AG09309 (cell line): ENCODE data around the gene FCER1G.

Experiments used
- DNase-seq: peaks from one replicate; pipeline ENCODE4 v3.0.0-alpha.2; 2010; ENCODE audit warnings: low read depth
- H3K4me3 ChIP-seq: 2 replicates; pipeline ENCODE4 v1.5.1; 2011; ENCODE audit warnings: mild to moderate bottlenecking, low read depth, low read length, moderate library complexity; ENCODE audit not compliant: control insufficient read depth
- CTCF ChIP-seq: IDR thresholded peaks from 2 replicates; pipeline ENCODE4 v1.5.1; 2011; ENCODE audit warnings: mild to moderate bottlenecking, low read depth, low read length, inconsistent platforms; ENCODE audit not compliant: insufficient read depth, control insufficient read depth; ENCODE audit errors: missing control alignments

The FCER1G gene

GRCh38 chr1:161215076-161215475 is at the start of gene FCER1G:
TSS of gene FCER1G (plus strand) at chr1:161215295. CDS start at chr1:161215322, 27 bp downstream.
- no peak within 1 kb of the TSS for H3K4me3 ChIP-seq
- no peak for DNase-seq
- no peak for TF ChIP-seq CTCF

GRCh38 chr1:161165742-161166668 is 49.1 kb upstream of the FCER1G start, which contains the start of gene PPOX:
TSS of gene PPOX (plus strand) at chr1:161166426. CDS start at chr1:161166848, 422 bp downstream.
- peak; percentile 94 for DNase-seq
- peak; percentile 59 for TF ChIP-seq CTCF
- H3K4me3 ChIP-seq = peak within 1 kb of the TSS; percentile 81

- no peak for TF ChIP-seq CTCF
- H3K4me3 ChIP-seq = peak overlapping the region; percentile 81
- DNase-seq = no peak
Observed at GRCh38 chr1:161166669-161167548, 48.2 kb upstream of the FCER1G start.

GRCh38 chr1:161168906-161169305 is 46.2 kb upstream of the FCER1G start:
- no peak for TF ChIP-seq CTCF
- H3K4me3 ChIP-seq = no peak overlapping the region
- no peak for DNase-seq

- TF ChIP-seq CTCF = peak; percentile 17
- DNase-seq = no peak
- H3K4me3 ChIP-seq = no peak overlapping the region
Observed at GRCh38 chr1:161171191-161171590, 43.9 kb upstream of the FCER1G start.

GRCh38 chr1:161171696-161172095 is 43.4 kb upstream of the FCER1G start:
- no peak for TF ChIP-seq CTCF
- no peak overlapping the region for H3K4me3 ChIP-seq
- DNase-seq = no peak
